ENCODE measurements around the gene ADM. TPM values are rescaled to one million over a fixed set of nuclear protein-coding genes. Genes with fewer than 3 reads are reported as not detected.

The ADM gene
- total and polyA plus RNA-seq, 3 donors from 2014 or later = 3.5 to 13.1 (median 3.7) TPM

DNA sequence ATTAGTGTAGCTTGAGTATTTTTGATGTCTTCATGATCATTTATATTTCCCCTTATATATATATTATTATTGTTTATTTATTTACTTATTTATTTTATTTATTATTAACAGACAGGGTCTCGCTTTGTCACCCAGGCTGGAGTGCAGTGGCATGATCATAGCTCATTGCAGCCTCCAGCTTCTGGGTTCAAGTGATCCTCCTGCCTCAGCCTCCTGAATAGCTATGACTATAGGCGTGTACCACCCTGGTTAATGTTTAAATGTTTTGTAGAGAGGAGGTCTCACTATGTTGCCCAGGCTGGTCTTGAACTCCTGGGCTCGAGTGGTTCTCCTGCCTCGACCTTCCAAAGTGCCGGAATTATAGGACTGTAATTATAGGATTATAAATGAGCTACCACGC is 10.2 kb downstream of the ADM start:
- H3K4me1 ChIP-seq = peaks cover 15% of the 10 kb centered on the region
- H3K27ac ChIP-seq = no peak overlapping the region
- no peaks in the 10 kb centered on the region for H3K36me3 ChIP-seq (ENCODE audit: low read depth, missing control alignments)
- no peak overlapping the region for H3K4me3 ChIP-seq
- intact Hi-C loops (cut with DNase I; ENCODE audit: low total_unique reads) = no loop called here
- no peaks in the 10 kb centered on the region for H3K9me3 ChIP-seq
- H3K27me3 ChIP-seq = no peaks in the 10 kb centered on the region
- no peak for TF ChIP-seq POLR2A (IDR thresholded peaks at IDR 0.05)
- TF ChIP-seq, protein P1, sequence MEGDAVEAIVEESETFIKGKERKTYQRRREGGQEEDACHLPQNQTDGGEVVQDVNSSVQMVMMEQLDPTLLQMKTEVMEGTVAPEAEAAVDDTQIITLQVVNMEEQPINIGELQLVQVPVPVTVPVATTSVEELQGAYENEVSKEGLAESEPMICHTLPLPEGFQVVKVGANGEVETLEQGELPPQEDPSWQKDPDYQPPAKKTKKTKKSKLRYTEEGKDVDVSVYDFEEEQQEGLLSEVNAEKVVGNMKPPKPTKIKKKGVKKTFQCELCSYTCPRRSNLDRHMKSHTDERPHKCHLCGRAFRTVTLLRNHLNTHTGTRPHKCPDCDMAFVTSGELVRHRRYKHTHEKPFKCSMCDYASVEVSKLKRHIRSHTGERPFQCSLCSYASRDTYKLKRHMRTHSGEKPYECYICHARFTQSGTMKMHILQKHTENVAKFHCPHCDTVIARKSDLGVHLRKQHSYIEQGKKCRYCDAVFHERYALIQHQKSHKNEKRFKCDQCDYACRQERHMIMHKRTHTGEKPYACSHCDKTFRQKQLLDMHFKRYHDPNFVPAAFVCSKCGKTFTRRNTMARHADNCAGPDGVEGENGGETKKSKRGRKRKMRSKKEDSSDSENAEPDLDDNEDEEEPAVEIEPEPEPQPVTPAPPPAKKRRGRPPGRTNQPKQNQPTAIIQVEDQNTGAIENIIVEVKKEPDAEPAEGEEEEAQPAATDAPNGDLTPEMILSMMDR (IDR thresholded peaks at IDR 0.05) = no peak
- DNase-seq = no peak
- 94 to 99% methylated on average over 6 of the region's 6 CpGs for WGBS, 2 donors

DNA sequence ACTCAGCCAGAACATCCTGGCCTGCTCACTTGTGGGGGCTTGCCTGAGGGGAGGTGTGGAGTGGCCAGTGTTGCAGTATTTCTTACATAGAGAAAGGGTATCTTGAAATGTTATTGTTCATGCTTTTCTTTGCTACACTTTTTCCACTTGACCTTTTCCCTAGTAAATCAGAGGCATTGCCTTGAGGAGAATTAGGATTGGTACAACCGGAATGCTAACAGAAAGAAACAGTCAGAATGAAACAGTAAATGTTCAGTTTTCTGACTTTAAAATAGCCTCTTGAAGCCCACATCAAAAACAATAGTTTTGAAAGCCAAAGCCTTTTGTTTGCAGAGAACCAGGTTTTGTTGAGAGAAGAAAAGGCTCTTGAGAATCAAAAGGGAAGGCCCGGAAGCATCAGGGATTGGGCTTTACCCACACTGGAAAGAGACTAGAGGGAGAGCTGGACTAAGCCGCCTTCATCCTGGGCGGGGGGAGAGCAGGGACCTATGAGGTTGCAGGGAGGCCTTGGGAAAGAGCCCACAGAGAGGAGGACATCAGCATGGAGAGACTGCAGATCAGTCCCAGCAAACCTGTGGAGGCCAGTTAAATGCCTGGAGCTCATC is 12.4 kb downstream of the ADM start:
- TF ChIP-seq, protein P1 (IDR thresholded peaks at IDR 0.05) = no peak
- TF ChIP-seq POLR2A (IDR thresholded peaks at IDR 0.05) = no peak
- intact Hi-C loops (cut with DNase I; ENCODE audit: low total_unique reads) = no loop called here
- Histone ChIP-seq H3K9me3 (no peaks in the 10 kb centered on the region), H3K36me3 (ENCODE audit: low read depth, missing control alignments) (no peaks in the 10 kb centered on the region), H3K4me1 (peaks cover 12% of the 10 kb centered on the region), H3K4me3 (no peak overlapping the region), H3K27me3 (no peaks in the 10 kb centered on the region), H3K27ac (peak overlapping the region in 1 of 2 donors; percentile 57)
- WGBS, 2 donors = 66 to 67% methylated on average over 4 of the region's 4 CpGs
- no peak for DNase-seq

DNA sequence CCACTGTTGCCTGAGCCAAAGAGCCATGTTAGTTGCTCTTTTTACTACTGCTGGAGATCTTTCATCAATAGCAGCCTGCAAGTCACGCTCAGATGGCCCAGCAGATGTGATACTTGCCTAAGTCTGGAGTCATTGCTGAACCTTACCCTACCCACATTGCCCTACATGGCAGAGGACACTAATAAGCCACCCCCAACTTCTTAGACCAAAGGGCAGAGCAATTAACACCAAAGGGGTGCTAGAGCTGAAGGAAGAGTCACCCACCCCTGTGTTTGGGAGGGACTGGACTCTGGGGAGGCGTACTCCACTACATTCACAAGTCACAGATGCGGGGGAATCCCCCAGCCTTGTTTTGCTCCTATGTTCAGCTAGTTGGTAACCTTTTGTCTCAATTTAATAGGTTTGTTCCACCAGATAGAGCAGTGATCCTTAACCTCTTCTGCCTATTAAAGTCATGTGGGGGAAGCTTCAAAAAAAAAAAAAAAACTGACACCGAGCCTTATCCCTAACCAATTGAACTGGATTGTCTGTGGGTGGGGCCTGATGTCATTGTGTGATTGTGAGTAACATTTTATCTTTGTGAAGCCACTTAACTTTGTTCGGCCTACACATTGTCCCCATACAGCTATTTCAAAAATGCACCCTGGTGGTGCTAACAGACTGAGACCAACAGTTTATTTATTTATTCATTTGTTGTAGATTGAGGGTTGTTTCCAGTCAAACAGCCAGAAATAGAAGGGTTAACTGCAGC is 13.1 kb downstream of the ADM start:
- WGBS, 2 donors = 63 to 75% methylated on average over 5 of the region's 5 CpGs
- TF ChIP-seq POLR2A (IDR thresholded peaks at IDR 0.05) = no peak
- TF ChIP-seq, protein P1 (IDR thresholded peaks at IDR 0.05) = no peak
- peak overlapping the region in 1 of 2 donors; percentile 57 for H3K27ac ChIP-seq
- H3K27me3 ChIP-seq = no peaks in the 10 kb centered on the region
- H3K36me3 ChIP-seq (ENCODE audit: low read depth, missing control alignments) = no peaks in the 10 kb centered on the region
- H3K4me1 ChIP-seq = peaks cover 12% of the 10 kb centered on the region
- DNase-seq = no peak
- H3K9me3 ChIP-seq = no peaks in the 10 kb centered on the region
- no peak overlapping the region for H3K4me3 ChIP-seq
- intact Hi-C loops (cut with DNase I; ENCODE audit: low total_unique reads) = no loop called here

DNA sequence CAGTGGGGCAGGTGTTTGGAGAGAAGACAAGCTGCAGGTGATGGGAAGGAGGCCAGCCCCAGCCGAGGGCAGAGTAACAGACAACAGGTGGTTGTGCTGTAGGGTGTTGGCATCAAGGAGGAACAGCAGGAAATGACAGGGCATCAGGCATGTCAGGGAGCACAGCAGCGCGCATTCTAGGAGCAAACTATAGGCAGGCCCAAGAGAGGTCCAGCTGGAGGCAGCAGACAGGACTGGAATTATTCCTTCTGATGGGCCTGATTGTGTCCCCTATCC is 13.6 kb downstream of the ADM start:
- no peaks in the 10 kb centered on the region for H3K9me3 ChIP-seq
- intact Hi-C loops (cut with DNase I; ENCODE audit: low total_unique reads) = no loop called here
- 71 to 85% methylated on average over 3 of the region's 3 CpGs for WGBS, 2 donors
- peaks cover 12% of the 10 kb centered on the region for H3K4me1 ChIP-seq
- H3K4me3 ChIP-seq = no peak overlapping the region
- DNase-seq = no peak
- H3K27me3 ChIP-seq = no peaks in the 10 kb centered on the region
- TF ChIP-seq, protein P1 (IDR thresholded peaks at IDR 0.05) = no peak
- TF ChIP-seq POLR2A (IDR thresholded peaks at IDR 0.05) = no peak
- H3K36me3 ChIP-seq (ENCODE audit: low read depth, missing control alignments) = no peaks in the 10 kb centered on the region
- H3K27ac ChIP-seq = peak overlapping the region in 1 of 2 donors; percentile 57
